Measurements from ENCODE around the gene CUL3. TPM values are rescaled to one million over a fixed set of nuclear protein-coding genes. Genes with fewer than 3 reads are reported as not detected.
A peak's percentile ranks its signal among the peaks of the same experiment; 100 is the strongest.
"Not testable (repeated sequence)": the region's sequence is repeated elsewhere in the genome, so short reads cannot be mapped to it uniquely, and the experiment has no call there.

Gene CUL3
- total RNA-seq, 1 experiment from 2014 or later: 86.2 TPM

DNA sequence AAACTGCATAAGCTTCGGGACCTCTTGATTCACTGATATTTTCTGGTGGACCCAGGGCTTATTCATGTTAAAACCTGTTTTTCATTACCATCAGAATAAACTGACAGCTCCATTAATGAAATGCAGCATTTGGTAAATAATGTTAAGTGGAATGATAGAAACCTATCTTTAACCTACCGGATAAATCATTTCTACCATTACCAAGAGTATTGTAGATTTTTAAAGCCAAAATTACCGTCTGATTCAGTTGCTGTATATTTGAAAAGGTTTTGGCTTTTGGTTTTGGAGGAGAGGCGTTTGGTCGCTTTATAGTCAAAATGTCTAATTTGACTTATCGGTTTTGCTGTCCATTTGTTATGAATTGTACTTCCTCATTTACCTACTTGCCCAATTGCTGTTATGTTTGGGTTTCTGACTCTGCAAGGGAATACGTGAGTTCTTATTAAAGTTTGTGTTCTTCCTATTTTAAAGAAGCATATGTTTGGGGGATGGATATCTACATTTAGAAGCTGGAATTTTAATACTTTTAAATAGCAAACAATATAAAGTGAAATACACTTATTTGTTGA, 1.0 kb upstream of the CUL3 start (continued):
- TF ChIP-seq, protein P1, sequence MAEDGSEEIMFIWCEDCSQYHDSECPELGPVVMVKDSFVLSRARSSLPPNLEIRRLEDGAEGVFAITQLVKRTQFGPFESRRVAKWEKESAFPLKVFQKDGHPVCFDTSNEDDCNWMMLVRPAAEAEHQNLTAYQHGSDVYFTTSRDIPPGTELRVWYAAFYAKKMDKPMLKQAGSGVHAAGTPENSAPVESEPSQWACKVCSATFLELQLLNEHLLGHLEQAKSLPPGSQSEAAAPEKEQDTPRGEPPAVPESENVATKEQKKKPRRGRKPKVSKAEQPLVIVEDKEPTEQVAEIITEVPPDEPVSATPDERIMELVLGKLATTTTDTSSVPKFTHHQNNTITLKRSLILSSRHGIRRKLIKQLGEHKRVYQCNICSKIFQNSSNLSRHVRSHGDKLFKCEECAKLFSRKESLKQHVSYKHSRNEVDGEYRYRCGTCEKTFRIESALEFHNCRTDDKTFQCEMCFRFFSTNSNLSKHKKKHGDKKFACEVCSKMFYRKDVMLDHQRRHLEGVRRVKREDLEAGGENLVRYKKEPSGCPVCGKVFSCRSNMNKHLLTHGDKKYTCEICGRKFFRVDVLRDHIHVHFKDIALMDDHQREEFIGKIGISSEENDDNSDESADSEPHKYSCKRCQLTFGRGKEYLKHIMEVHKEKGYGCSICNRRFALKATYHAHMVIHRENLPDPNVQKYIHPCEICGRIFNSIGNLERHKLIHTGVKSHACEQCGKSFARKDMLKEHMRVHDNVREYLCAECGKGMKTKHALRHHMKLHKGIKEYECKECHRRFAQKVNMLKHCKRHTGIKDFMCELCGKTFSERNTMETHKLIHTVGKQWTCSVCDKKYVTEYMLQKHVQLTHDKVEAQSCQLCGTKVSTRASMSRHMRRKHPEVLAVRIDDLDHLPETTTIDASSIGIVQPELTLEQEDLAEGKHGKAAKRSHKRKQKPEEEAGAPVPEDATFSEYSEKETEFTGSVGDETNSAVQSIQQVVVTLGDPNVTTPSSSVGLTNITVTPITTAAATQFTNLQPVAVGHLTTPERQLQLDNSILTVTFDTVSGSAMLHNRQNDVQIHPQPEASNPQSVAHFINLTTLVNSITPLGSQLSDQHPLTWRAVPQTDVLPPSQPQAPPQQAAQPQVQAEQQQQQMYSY (CRISPR knock-in tag; IDR thresholded peaks at IDR 0.05): no peak
- no peak for TF ChIP-seq FOXJ3 (CRISPR knock-in tag; IDR thresholded peaks at IDR 0.05; ENCODE audit: borderline replicate concordance)

DNA sequence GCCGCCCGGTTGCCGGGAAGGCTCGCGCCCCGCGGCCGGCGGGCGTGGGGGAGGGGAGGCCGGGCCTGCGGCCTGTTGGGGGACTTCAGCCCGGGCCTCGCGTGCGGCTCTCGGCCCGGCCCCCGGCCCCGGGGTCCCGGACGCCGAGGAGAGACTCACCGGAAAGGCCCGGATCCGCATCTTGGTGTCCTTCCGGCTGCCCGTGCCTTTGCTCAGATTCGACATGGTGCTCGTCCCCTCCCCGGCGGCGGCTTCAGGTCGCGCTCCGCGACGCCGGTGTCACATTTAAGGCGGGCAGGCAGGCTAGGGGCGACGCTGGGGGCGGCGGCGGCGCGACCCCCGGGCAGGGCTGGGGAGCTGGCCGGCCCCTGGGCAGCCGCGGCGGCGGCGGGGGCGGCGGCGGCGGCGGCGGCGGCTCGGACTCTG, 365 bp downstream of the CUL3 start:
- Mint-ChIP-seq H3K27me3 (ENCODE audit: low read depth) (no peaks in the 10 kb centered on the region), H3K4me3 (peak overlapping the region; percentile 69), H3K9me3 (no peaks in the 10 kb centered on the region), H3K27ac (no peak overlapping the region), H3K4me1 (peaks cover 49% of the 10 kb centered on the region), H3K36me3 (peaks cover 8% of the 10 kb centered on the region)
- TF ChIP-seq GABPB1 (CRISPR knock-in tag; IDR thresholded peaks at IDR 0.05): no peak
- TF ChIP-seq NFATC4 (CRISPR knock-in tag; IDR thresholded peaks at IDR 0.05): no peak
- TF ChIP-seq, protein P2, sequence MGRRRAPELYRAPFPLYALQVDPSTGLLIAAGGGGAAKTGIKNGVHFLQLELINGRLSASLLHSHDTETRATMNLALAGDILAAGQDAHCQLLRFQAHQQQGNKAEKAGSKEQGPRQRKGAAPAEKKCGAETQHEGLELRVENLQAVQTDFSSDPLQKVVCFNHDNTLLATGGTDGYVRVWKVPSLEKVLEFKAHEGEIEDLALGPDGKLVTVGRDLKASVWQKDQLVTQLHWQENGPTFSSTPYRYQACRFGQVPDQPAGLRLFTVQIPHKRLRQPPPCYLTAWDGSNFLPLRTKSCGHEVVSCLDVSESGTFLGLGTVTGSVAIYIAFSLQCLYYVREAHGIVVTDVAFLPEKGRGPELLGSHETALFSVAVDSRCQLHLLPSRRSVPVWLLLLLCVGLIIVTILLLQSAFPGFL (CRISPR knock-in tag; IDR thresholded peaks at IDR 0.05; ENCODE audit: borderline replicate concordance): no peak
- no peak for TF ChIP-seq NR1H2 (CRISPR knock-in tag; IDR thresholded peaks at IDR 0.05)
- no peak for TF ChIP-seq SMAD3 (CRISPR knock-in tag; IDR thresholded peaks at IDR 0.05; ENCODE audit: borderline replicate concordance)
- TF ChIP-seq, protein P3, sequence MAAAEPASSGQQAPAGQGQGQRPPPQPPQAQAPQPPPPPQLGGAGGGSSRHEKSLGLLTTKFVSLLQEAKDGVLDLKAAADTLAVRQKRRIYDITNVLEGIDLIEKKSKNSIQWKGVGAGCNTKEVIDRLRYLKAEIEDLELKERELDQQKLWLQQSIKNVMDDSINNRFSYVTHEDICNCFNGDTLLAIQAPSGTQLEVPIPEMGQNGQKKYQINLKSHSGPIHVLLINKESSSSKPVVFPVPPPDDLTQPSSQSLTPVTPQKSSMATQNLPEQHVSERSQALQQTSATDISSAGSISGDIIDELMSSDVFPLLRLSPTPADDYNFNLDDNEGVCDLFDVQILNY (CRISPR knock-in tag; IDR thresholded peaks at IDR 0.05): no peak
- TF ChIP-seq, protein P4, sequence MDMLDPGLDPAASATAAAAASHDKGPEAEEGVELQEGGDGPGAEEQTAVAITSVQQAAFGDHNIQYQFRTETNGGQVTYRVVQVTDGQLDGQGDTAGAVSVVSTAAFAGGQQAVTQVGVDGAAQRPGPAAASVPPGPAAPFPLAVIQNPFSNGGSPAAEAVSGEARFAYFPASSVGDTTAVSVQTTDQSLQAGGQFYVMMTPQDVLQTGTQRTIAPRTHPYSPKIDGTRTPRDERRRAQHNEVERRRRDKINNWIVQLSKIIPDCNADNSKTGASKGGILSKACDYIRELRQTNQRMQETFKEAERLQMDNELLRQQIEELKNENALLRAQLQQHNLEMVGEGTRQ (CRISPR knock-in tag; IDR thresholded peaks at IDR 0.05): no peak
- TF ChIP-seq FOXK1 (CRISPR knock-in tag; IDR thresholded peaks at IDR 0.05): no peak
- TF ChIP-seq, protein P5, sequence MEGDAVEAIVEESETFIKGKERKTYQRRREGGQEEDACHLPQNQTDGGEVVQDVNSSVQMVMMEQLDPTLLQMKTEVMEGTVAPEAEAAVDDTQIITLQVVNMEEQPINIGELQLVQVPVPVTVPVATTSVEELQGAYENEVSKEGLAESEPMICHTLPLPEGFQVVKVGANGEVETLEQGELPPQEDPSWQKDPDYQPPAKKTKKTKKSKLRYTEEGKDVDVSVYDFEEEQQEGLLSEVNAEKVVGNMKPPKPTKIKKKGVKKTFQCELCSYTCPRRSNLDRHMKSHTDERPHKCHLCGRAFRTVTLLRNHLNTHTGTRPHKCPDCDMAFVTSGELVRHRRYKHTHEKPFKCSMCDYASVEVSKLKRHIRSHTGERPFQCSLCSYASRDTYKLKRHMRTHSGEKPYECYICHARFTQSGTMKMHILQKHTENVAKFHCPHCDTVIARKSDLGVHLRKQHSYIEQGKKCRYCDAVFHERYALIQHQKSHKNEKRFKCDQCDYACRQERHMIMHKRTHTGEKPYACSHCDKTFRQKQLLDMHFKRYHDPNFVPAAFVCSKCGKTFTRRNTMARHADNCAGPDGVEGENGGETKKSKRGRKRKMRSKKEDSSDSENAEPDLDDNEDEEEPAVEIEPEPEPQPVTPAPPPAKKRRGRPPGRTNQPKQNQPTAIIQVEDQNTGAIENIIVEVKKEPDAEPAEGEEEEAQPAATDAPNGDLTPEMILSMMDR (IDR thresholded peaks at IDR 0.05): no peak
- no peak for TF ChIP-seq FOXJ3 (CRISPR knock-in tag; IDR thresholded peaks at IDR 0.05; ENCODE audit: borderline replicate concordance)
- no peak for TF ChIP-seq ETV6 (CRISPR knock-in tag; IDR thresholded peaks at IDR 0.05)
- ATAC-seq: peak; percentile 1
- POLR2A ChIA-PET: interaction anchor here (0.8 to 1.6 kb wide), 4 partner anchors 13 to 164 kb away, joined by 3 to 5 read pairs (median 4); no protein-coding TSS in a partner anchor
- CTCF ChIA-PET: no interaction called here
- peak; percentile 41 for DNase-seq (ENCODE audit: low spot score)

DNA sequence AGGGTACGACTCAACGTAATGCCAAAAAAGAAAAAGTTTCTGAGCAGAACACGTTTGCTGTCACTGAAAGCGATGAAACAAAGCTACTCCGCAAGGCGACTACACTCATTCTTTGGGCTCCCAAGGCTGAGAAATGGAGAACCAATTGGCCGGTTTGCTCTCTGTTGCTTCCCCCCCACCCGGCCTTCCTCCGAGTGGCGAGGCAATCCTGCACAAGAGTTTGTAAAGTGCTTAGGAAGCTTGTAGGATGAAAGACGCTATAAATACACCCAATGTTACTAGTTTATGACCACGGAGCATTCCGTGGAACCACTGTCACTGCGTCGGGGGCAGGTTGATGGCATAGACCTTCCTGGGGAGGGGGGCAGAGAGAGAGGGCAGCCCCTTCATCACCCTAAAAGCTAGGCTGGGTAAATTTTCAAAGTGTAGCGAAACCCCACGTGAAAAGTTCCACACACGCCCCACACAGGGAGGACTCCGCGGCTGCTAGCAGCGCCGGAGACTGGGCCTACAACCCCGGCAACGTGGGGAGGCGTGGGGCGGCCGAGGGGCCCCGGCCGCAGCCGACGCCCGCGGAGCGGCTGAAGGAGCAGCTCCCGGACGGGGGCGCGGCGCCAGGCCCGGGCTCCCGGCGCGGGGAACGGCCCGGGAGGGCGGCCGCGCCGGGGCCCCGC, 915 bp downstream of the CUL3 start:
- Mint-ChIP-seq H3K9me3 (no peaks in the 10 kb centered on the region), H3K27ac (peak overlapping the region; percentile 85), H3K4me1 (peaks cover 54% of the 10 kb centered on the region), H3K4me3 (peak overlapping the region; percentile 98), H3K36me3 (peaks cover 8% of the 10 kb centered on the region), H3K27me3 (ENCODE audit: low read depth) (no peaks in the 10 kb centered on the region)
- ChIA-PET CTCF (no interaction called here), POLR2A (no interaction called here)
- ATAC-seq: no peak
- TF ChIP-seq ZNF416 (CRISPR knock-in tag; IDR thresholded peaks at IDR 0.05) (no peak), ETV6 (CRISPR knock-in tag; IDR thresholded peaks at IDR 0.05) (0 out of 2 replicates have a peak, but pooled peaks have one; percentile 32)
- TF ChIP-seq, protein P3 (CRISPR knock-in tag; IDR thresholded peaks at IDR 0.05): no peak
- DNase-seq (ENCODE audit: low spot score): peak; percentile 21

DNA sequence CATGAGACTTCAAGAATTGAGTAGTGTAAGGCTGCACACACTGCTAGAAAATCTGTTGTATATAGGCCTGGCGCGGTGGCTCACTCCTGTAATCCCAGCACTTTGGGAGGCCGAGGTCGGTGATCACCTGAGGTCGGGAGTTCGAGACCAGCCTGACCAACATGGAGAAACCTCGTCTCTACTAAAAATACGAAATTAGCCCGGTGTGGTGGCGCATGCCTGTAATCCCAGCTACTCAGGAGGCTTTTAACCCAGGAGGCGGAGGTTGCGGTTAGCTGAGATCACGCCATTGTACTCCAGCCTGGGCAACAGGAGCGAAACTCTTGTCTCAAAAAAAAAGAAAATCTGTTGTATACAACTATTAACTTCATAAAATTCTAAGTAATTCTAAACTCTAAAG, 2.1 kb downstream of the CUL3 start:
- H3K27me3 Mint-ChIP-seq (ENCODE audit: low read depth); ATAC-seq; DNase-seq (ENCODE audit: low spot score); H3K36me3 Mint-ChIP-seq; POLR2A ChIA-PET; H3K27ac Mint-ChIP-seq; H3K9me3 Mint-ChIP-seq; CTCF ChIA-PET: not testable (repeated sequence)
- peak overlapping the region; percentile 98 for H3K4me3 Mint-ChIP-seq
- H3K4me1 Mint-ChIP-seq: peaks cover 54% of the 10 kb centered on the region

Data from WTC11 (cell line).